Stimulated activated CD4-positive, alpha-beta T cell treated with anti-CD3 and anti-CD28 coated beads, Interleukin-1b, Interleukin-23, amount 100 ng/mL, for 4 hours (primary cell): ENCODE results near the gene B3GALNT2.

Experiments
- DNase-seq, 2 donors: peaks; one replicate each; pipeline ENCODE4 v3.0.0-alpha.2; 2020; ENCODE audit warnings: low read depth in 2 of 2

The B3GALNT2 gene

GRCh38 chr1:235411489-235412486 lies 92.5 kb downstream of the B3GALNT2 start:
- DNase-seq = no peak

- no peak for DNase-seq
Measured at GRCh38 chr1:235410467-235410866, 93.8 kb downstream of the B3GALNT2 start.

- no peak for DNase-seq
Measured at GRCh38 chr1:235409042-235409820, 95.0 kb downstream of the B3GALNT2 start.

GRCh38 chr1:235408503-235408960 lies 95.7 kb downstream of the B3GALNT2 start:
- no peak for DNase-seq

GRCh38 chr1:235407419-235407818 lies 96.8 kb downstream of the B3GALNT2 start:
- DNase-seq = no peak

- DNase-seq = no peak
Measured at GRCh38 chr1:235404190-235404589, 100.1 kb downstream of the B3GALNT2 start.

GRCh38 chr1:235403593-235403992 lies 100.7 kb downstream of the B3GALNT2 start:
- no peak for DNase-seq

- DNase-seq = no peak
Measured at GRCh38 chr1:235402457-235403200, 101.6 kb downstream of the B3GALNT2 start.

GRCh38 chr1:235401251-235401650 lies 103.0 kb downstream of the B3GALNT2 start:
- DNase-seq = no peak
